ENCODE data around the gene GFPT2. TPM values are rescaled to one million over a fixed set of nuclear protein-coding genes. Genes with fewer than 3 reads are reported as not detected.

The GFPT2 gene
- total and polyA plus RNA-seq, 2 of the 8 experiments (the other 6 are each of a cell fraction or from before 2014, with no cell fraction given): 83.7 to 143 TPM

- no peak overlapping the region for H4K91ac ChIP-seq (replicated peaks; ENCODE audit: insufficient read length, low read length)
- DNase-seq (ENCODE audit: low read depth in 1 of 2, low spot score in 2 of 2) (no peak), FAIRE-seq (no peak)
- H3K4me2 ChIP-seq (ENCODE audit: insufficient read depth in 1 of 2, low read depth in 2 of 2, low read length in 2 of 2): no peak overlapping the region
- H3K4me1 ChIP-seq (replicated peaks in 1 of 4; ENCODE audit: control insufficient read depth in 3 of 4, insufficient read depth in 4 of 4, low read length in 3 of 4): no peaks in the 10 kb centered on the region; a peak in 1 of 7 replicates
- CTCF ChIA-PET (ENCODE audit: partially characterized antibody): interaction anchor here (0.9 to 4.2 kb wide), 4 partner anchors 7 to 63 kb away, joined by 3 to 15 read pairs (median 3); no protein-coding TSS in a partner anchor
- no peaks in the 10 kb centered on the region for H3K36me3 ChIP-seq (ENCODE audit: control insufficient read depth in 2 of 4, insufficient read depth in 4 of 4, low read length in 3 of 4)
- no peak overlapping the region for H3K4ac ChIP-seq (replicated peaks; ENCODE audit: insufficient read length, low read depth, low read length)
- POLR2A ChIA-PET (ENCODE audit: partially characterized antibody): no interaction called here
- H2BK20ac ChIP-seq (ENCODE audit: low read length): no peak overlapping the region
- no peak overlapping the region for H3K18ac ChIP-seq (ENCODE audit: extremely low read depth, low read length)
- H2AFZ ChIP-seq (ENCODE audit: low read length): no peak overlapping the region
- TF ChIP-seq KDM4A (IDR thresholded peaks at IDR 0.05; ENCODE audit: low read depth, low read length, severe bottlenecking): no peak
- TF ChIP-seq SIX5 (IDR thresholded peaks at IDR 0.05; ENCODE audit: low read depth, low read length): no peak
- TF ChIP-seq, protein P1, sequence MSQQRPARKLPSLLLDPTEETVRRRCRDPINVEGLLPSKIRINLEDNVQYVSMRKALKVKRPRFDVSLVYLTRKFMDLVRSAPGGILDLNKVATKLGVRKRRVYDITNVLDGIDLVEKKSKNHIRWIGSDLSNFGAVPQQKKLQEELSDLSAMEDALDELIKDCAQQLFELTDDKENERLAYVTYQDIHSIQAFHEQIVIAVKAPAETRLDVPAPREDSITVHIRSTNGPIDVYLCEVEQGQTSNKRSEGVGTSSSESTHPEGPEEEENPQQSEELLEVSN (IDR thresholded peaks at IDR 0.05): no peak
- TF ChIP-seq, protein P2, sequence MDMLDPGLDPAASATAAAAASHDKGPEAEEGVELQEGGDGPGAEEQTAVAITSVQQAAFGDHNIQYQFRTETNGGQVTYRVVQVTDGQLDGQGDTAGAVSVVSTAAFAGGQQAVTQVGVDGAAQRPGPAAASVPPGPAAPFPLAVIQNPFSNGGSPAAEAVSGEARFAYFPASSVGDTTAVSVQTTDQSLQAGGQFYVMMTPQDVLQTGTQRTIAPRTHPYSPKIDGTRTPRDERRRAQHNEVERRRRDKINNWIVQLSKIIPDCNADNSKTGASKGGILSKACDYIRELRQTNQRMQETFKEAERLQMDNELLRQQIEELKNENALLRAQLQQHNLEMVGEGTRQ (IDR thresholded peaks at IDR 0.05; ENCODE audit: low read length): no peak
- no peak for TF ChIP-seq FOSL1 (IDR thresholded peaks at IDR 0.05; ENCODE audit: insufficient read depth, low read depth, low read length)
- TF ChIP-seq GTF2F1 (IDR thresholded peaks at IDR 0.05; ENCODE audit: borderline replicate concordance, low read depth, low read length): no peak
- no peak for TF ChIP-seq ATF3 (IDR thresholded peaks at IDR 0.05; ENCODE audit: insufficient read depth, low read depth, low read length)
- TF ChIP-seq PHF8 (conservative IDR thresholded peaks at IDR 0.05; ENCODE audit: low read depth, low read length): no peak
- no peak overlapping the region for H4K5ac ChIP-seq (ENCODE audit: insufficient read length, low read depth, low read length)
- no peak overlapping the region for H2BK5ac ChIP-seq (ENCODE audit: low read depth, low read length)
- H3K27me3 ChIP-seq (replicated peaks in 1 of 4; ENCODE audit: control insufficient read depth in 3 of 4, extremely low read depth in 1 of 4, insufficient read depth in 3 of 4, low read length in 3 of 4): no peaks in the 10 kb centered on the region; a peak in 1 of 7 replicates
- H3K56ac ChIP-seq (replicated peaks; ENCODE audit: insufficient read length, low read depth, low read length): no peak overlapping the region
- H3K4me3 ChIP-seq (ENCODE audit: extremely low read depth in 1 of 4, insufficient read depth in 2 of 4, low read depth in 3 of 4, low read length in 4 of 4): no peak overlapping the region
- H4K20me1 ChIP-seq (replicated peaks in 1 of 2; ENCODE audit: control insufficient read depth in 1 of 2, insufficient read depth in 2 of 2, low read length in 2 of 2): no peaks in the 10 kb centered on the region
- H2AK5ac ChIP-seq (ENCODE audit: low read depth, low read length): no peak overlapping the region
- no peaks in the 10 kb centered on the region for H3K23me2 ChIP-seq (ENCODE audit: low read depth, low read length)
- no peak overlapping the region for H3K27ac ChIP-seq (ENCODE audit: low read depth, low read length)
- H3K79me2 ChIP-seq (ENCODE audit: control insufficient read depth in 1 of 2, insufficient read depth in 2 of 2, low read length in 2 of 2): no peaks in the 10 kb centered on the region
- H3K9me3 ChIP-seq (ENCODE audit: insufficient read depth in 2 of 2, low read depth in 1 of 2, low read length in 1 of 2): no peaks in the 10 kb centered on the region
- no peaks in the 10 kb centered on the region for H3K79me1 ChIP-seq (ENCODE audit: low read depth, low read length)
- H2BK12ac ChIP-seq (ENCODE audit: low read depth, low read length): no peak overlapping the region
- no peak overlapping the region for H4K8ac ChIP-seq (ENCODE audit: extremely low read depth, insufficient read depth, low read length)
- H2BK120ac ChIP-seq (replicated peaks; ENCODE audit: low read depth, low read length): no peak overlapping the region
- H3K23ac ChIP-seq (ENCODE audit: insufficient read length): no peak overlapping the region
- H3K9ac ChIP-seq (replicated peaks in 1 of 4; ENCODE audit: extremely low read depth in 1 of 4, low read depth in 3 of 4, low read length in 3 of 4): no peak overlapping the region
- H2BK15ac ChIP-seq (ENCODE audit: low read length): no peak overlapping the region
- 93% methylated on average over 9 of the region's 9 CpGs; no CpG with 5 or more reads in 1 of the 2 experiments for WGBS, 2 experiments (ENCODE audit: extremely low coverage in 1 of 2, insufficient coverage in 1 of 2, insufficient read length in 1 of 2, insufficient replicate concordance in 2 of 2, low coverage in 1 of 2, low lambda C conversion rate in 2 of 2, missing lambda C conversion rate in 1 of 2)
- H3K14ac ChIP-seq (ENCODE audit: insufficient read length): no peak overlapping the region
Measured at GRCh38 chr5:180378438-180379344, 25.6 kb upstream of the GFPT2 start.

Data from H1 (cell line).